ENCODE data around the gene SPG21. TPM values are rescaled to one million over a fixed set of nuclear protein-coding genes. Genes with fewer than 3 reads are reported as not detected.

SPG21 gene
- total RNA-seq, 1 experiment from 2014 or later = 53.0 TPM

DNA sequence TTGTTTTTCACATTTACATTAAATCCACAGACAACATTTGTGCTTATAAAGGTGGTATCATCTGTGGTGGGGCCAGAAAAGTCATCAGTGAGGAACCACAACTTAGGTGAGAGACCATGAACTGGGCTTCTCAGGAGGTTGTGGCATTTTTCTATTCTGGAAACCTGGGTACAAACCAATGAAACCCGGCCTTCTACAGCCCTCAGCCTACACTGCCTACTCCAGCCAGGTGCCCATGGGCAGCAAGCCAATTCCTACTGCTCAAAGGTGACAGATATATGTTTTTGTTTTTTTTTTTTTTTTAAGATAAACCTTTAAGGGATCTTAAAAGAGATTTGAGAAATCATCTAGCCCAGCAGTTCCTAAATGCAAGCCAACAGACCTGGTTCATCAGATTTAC, 20.3 kb downstream of the SPG21 start:
- no peaks in the 10 kb centered on the region for H3K9me3 ChIP-seq (ENCODE audit: low read length)
- intact Hi-C loops (cut with micrococcal nuclease) = no loop called here

DNA sequence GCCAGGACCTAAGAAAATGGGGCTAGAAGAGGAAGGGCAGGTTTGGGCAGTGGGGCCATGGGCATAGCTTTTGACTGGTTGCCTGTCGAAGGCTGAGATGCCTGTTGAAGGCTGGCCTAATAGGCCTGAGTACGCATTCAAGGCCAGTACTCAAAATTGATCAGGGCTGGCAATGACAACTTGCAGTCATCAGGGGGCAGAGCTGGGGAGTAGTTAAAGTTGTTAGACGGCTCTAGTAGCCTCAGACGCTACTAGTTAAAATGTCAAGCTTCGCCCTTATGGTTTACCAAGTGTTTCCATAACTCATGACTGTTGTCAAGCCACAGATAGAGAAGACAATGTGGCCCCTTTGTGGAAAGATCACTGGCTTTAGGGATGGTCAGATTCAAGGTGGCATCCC, 28.7 kb downstream of the SPG21 start:
- ATAC-seq = no peak
- no TSS peak for BruUV-seq (replicated peaks)

More for the DNA sequence above, 20.3 kb downstream of the SPG21 start:
- Histone ChIP-seq H3K4me1 (ENCODE audit: insufficient read depth, low read length) (no peaks in the 10 kb centered on the region), H3F3A (ENCODE audit: low read length, unreplicated experiment) (no peaks in the 10 kb centered on the region), H3K79me2 (ENCODE audit: low read length) (no peaks in the 10 kb centered on the region), H3K36me3 (ENCODE audit: low read depth, low read length) (peaks cover 24% of the 10 kb centered on the region), H2AFZ (ENCODE audit: low read length) (no peak overlapping the region), H3K4me3 (ENCODE audit: low read length) (no peak overlapping the region), H3K27ac (ENCODE audit: low read length) (no peak overlapping the region), H3K4me2 (ENCODE audit: low read length) (no peak overlapping the region), H3K27me3 (ENCODE audit: low read length) (no peaks in the 10 kb centered on the region), H3K9me2 (replicated peaks; ENCODE audit: low read length) (no peaks in the 10 kb centered on the region), H4K20me1 (ENCODE audit: low read length) (no peaks in the 10 kb centered on the region), H3K9ac (ENCODE audit: low read length) (no peak overlapping the region)
- no peak for DNase-seq
- ChIA-PET POLR2A (ENCODE audit: unreplicated experiment) (no interaction called here), CTCF (no interaction called here)
- no TSS peak for BruUV-seq (replicated peaks)
- TF ChIP-seq EZH2phosphoT487 (IDR thresholded peaks at IDR 0.05; ENCODE audit: borderline replicate concordance, low read length) (no peak), EZH2 (IDR thresholded peaks at IDR 0.05; ENCODE audit: low read length, unreplicated experiment) (no peak)
- TF ChIP-seq, protein P1, sequence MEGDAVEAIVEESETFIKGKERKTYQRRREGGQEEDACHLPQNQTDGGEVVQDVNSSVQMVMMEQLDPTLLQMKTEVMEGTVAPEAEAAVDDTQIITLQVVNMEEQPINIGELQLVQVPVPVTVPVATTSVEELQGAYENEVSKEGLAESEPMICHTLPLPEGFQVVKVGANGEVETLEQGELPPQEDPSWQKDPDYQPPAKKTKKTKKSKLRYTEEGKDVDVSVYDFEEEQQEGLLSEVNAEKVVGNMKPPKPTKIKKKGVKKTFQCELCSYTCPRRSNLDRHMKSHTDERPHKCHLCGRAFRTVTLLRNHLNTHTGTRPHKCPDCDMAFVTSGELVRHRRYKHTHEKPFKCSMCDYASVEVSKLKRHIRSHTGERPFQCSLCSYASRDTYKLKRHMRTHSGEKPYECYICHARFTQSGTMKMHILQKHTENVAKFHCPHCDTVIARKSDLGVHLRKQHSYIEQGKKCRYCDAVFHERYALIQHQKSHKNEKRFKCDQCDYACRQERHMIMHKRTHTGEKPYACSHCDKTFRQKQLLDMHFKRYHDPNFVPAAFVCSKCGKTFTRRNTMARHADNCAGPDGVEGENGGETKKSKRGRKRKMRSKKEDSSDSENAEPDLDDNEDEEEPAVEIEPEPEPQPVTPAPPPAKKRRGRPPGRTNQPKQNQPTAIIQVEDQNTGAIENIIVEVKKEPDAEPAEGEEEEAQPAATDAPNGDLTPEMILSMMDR (conservative IDR thresholded peaks at IDR 0.05; ENCODE audit: low read depth, low read length) = no peak
- ATAC-seq = no peak

DNA sequence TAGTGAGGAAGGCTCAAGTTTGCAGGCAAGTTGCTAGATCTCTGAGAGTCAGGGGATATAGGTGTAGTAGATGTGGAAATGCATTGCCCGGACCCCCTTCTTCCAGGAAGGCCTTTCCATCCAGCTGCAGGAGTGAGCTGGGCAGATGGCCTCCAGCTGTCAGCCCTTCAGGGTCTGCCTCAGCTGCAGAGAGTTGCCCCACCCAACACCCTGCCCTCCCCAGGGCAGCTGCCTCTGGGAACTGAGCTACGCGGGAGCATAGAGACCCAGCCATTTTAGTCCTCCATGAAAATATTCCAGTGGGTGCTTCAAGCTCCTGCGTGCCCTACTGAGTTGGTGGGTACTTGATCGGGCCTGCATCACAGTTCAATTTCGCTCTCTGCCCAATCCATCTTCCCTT, 29.6 kb downstream of the SPG21 start:
- Histone ChIP-seq H3K9me3 (ENCODE audit: low read length) (no peaks in the 10 kb centered on the region), H3K4me3 (ENCODE audit: low read length) (no peak overlapping the region), H2AFZ (ENCODE audit: low read length) (no peak overlapping the region), H3K4me1 (ENCODE audit: insufficient read depth, low read length) (no peaks in the 10 kb centered on the region), H3K79me2 (ENCODE audit: low read length) (no peaks in the 10 kb centered on the region), H3K4me2 (ENCODE audit: low read length) (no peak overlapping the region), H4K20me1 (ENCODE audit: low read length) (no peaks in the 10 kb centered on the region), H3K9me2 (replicated peaks; ENCODE audit: low read length) (no peaks in the 10 kb centered on the region), H3K9ac (ENCODE audit: low read length) (no peak overlapping the region), H3K36me3 (ENCODE audit: low read depth, low read length) (peaks cover 21% of the 10 kb centered on the region), H3F3A (ENCODE audit: low read length, unreplicated experiment) (no peaks in the 10 kb centered on the region), H3K27me3 (ENCODE audit: low read length) (no peaks in the 10 kb centered on the region), H3K27ac (ENCODE audit: low read length) (no peak overlapping the region)
- intact Hi-C loops (cut with micrococcal nuclease) = no loop called here
- DNase-seq = no peak
- POLR2A ChIA-PET (ENCODE audit: unreplicated experiment) = no interaction called here
- no peak for ATAC-seq
- CTCF ChIA-PET = no interaction called here
- no peak for TF ChIP-seq EZH2 (IDR thresholded peaks at IDR 0.05; ENCODE audit: low read length, unreplicated experiment)
- TF ChIP-seq, protein P1 (conservative IDR thresholded peaks at IDR 0.05; ENCODE audit: low read depth, low read length) = no peak
- BruUV-seq (replicated peaks) = no TSS peak

More for the DNA sequence above, 28.7 kb downstream of the SPG21 start:
- H3F3A ChIP-seq (ENCODE audit: low read length, unreplicated experiment) = no peaks in the 10 kb centered on the region
- no peak overlapping the region for H3K27ac ChIP-seq (ENCODE audit: low read length)
- CTCF ChIA-PET = no interaction called here
- H3K4me2 ChIP-seq (ENCODE audit: low read length) = no peak overlapping the region
- H4K20me1 ChIP-seq (ENCODE audit: low read length) = no peaks in the 10 kb centered on the region
- H3K4me3 ChIP-seq (ENCODE audit: low read length) = no peak overlapping the region
- no peaks in the 10 kb centered on the region for H3K79me2 ChIP-seq (ENCODE audit: low read length)
- POLR2A ChIA-PET (ENCODE audit: unreplicated experiment) = no interaction called here
- DNase-seq = no peak
- intact Hi-C loops (cut with micrococcal nuclease) = no loop called here
- no peaks in the 10 kb centered on the region for H3K4me1 ChIP-seq (ENCODE audit: insufficient read depth, low read length)
- H3K9me3 ChIP-seq (ENCODE audit: low read length) = no peaks in the 10 kb centered on the region
- no peaks in the 10 kb centered on the region for H3K9me2 ChIP-seq (replicated peaks; ENCODE audit: low read length)
- peaks cover 18% of the 10 kb centered on the region for H3K36me3 ChIP-seq (ENCODE audit: low read depth, low read length)
- H2AFZ ChIP-seq (ENCODE audit: low read length) = no peak overlapping the region
- H3K27me3 ChIP-seq (ENCODE audit: low read length) = no peaks in the 10 kb centered on the region
- H3K9ac ChIP-seq (ENCODE audit: low read length) = no peak overlapping the region
- TF ChIP-seq, protein P1 (conservative IDR thresholded peaks at IDR 0.05; ENCODE audit: low read depth, low read length) = no peak
- TF ChIP-seq EZH2 (IDR thresholded peaks at IDR 0.05; ENCODE audit: low read length, unreplicated experiment) (no peak), EZH2phosphoT487 (IDR thresholded peaks at IDR 0.05; ENCODE audit: borderline replicate concordance, low read length) (no peak)

Measured in PC-3 (cell line).